Neural cell (in vitro differentiated cells): ENCODE measurements around the gene PBX3. TPM values are rescaled to one million over a fixed set of nuclear protein-coding genes. Genes with fewer than 3 reads are reported as not detected.

Experiments
- H2AFZ ChIP-seq: fragments of 200-600, 300-800 bp; sonication (generic), shearing (Covaris generic); 2 replicates; pipeline ENCODE4 v1.6.0; 2014; ENCODE audit warnings: low read depth, mild to moderate bottlenecking, antibody characterized with exemption, low read length, moderate library complexity
- H3F3A ChIP-seq: fragments of 200-600 bp; shearing (Covaris generic); 2 replicates; pipeline ENCODE4 v1.6.1; 2016; ENCODE audit warnings: mild to moderate bottlenecking, moderate library complexity, mixed read lengths, antibody characterized with exemption, low read length; ENCODE audit not compliant: insufficient read depth, poor library complexity, severe bottlenecking
- H3K27ac ChIP-seq: fragments of 200-600, 300-800 bp; sonication (generic), shearing (Covaris generic); 2 replicates; pipeline ENCODE4 v1.5.1; 2014; ENCODE audit warnings: mild to moderate bottlenecking, low read length, moderate library complexity
- H3K27me3 ChIP-seq: fragments of 300-800, 200-600 bp; sonication (generic), shearing (Covaris generic); 2 replicates; pipeline ENCODE4 v1.6.0; 2014; ENCODE audit warnings: mild to moderate bottlenecking, low read depth, low read length, moderate library complexity; ENCODE audit not compliant: insufficient read depth
- H3K36me3 ChIP-seq: fragments of 300-800, 200-600 bp; sonication (generic), shearing (Covaris generic); 2 replicates; pipeline ENCODE4 v1.5.1; 2014; ENCODE audit warnings: mild to moderate bottlenecking, antibody characterized with exemption, low read length, moderate library complexity; ENCODE audit not compliant: insufficient read depth
- H3K4me2 ChIP-seq: fragments of 300-800, 200-600 bp; sonication (generic), shearing (Covaris generic); 2 replicates; pipeline ENCODE4 v1.6.0; 2014; ENCODE audit warnings: mild to moderate bottlenecking, low read length
- H3K4me3 ChIP-seq: fragments of 300-800, 200-600 bp; sonication (generic), shearing (Covaris generic); 2 replicates; pipeline ENCODE4 v1.5.1; 2014; ENCODE audit warnings: mild to moderate bottlenecking, low read length, moderate library complexity
- H3K79me2 ChIP-seq: fragments of 200-600 bp; shearing (Covaris generic); replicated peaks from 2 replicates; pipeline ENCODE4 v1.6.0; 2014; ENCODE audit warnings: mild to moderate bottlenecking, low read length, moderate library complexity; ENCODE audit not compliant: insufficient read depth
- H3K9ac ChIP-seq: fragments of 300-800, 200-600 bp; sonication (generic), shearing (Covaris generic); 2 replicates; pipeline ENCODE4 v1.6.1; 2016; ENCODE audit warnings: mild to moderate bottlenecking, low read length, mixed read lengths
- H3K9me2 ChIP-seq: fragments of 200-600 bp; shearing (Covaris generic); 2 replicates; pipeline ENCODE4 v1.6.1; 2016; ENCODE audit warnings: mild to moderate bottlenecking, low read length, mixed read lengths; ENCODE audit not compliant: insufficient read depth
- H3K9me3 ChIP-seq: fragments of 200-600, 300-800 bp; sonication (generic), shearing (Covaris generic); 2 replicates; pipeline ENCODE4 v1.6.1; 2016; ENCODE audit warnings: mild to moderate bottlenecking, mixed run types, low read length, moderate library complexity, mixed read lengths
- H4K20me1 ChIP-seq: fragments of 200-600 bp; shearing (Covaris generic); 2 replicates; pipeline ENCODE4 v1.6.1; 2016; ENCODE audit warnings: mild to moderate bottlenecking, mixed run types; ENCODE audit not compliant: insufficient read depth
- EP300 ChIP-seq: fragments of 450-650 bp; conservative IDR thresholded peaks from 2 replicates; pipeline ENCODE4 v1.6.1; 2014; ENCODE audit warnings: antibody characterized with exemption, mild to moderate bottlenecking, moderate library complexity; ENCODE audit not compliant: poor library complexity, severe bottlenecking
- EZH2 ChIP-seq: fragments of 200-600, 300-800 bp; shearing (Covaris generic), sonication (generic); IDR thresholded peaks from 2 replicates; pipeline ENCODE4 v1.6.1; 2014; ENCODE audit warnings: antibody characterized with exemption, low read length, borderline replicate concordance, mild to moderate bottlenecking; ENCODE audit not compliant: insufficient read depth, poor library complexity, severe bottlenecking
- MXI1 ChIP-seq: fragments of 450-650 bp; conservative IDR thresholded peaks from 2 replicates; pipeline ENCODE4 v1.6.1; 2014; ENCODE audit warnings: antibody characterized with exemption, mild to moderate bottlenecking; ENCODE audit not compliant: poor library complexity, severe bottlenecking
- POLR2AphosphoS5 ChIP-seq: IDR thresholded peaks from 2 replicates; pipeline ENCODE4 v1.6.1; 2012
- RAD21 ChIP-seq: fragments of 450-650 bp; conservative IDR thresholded peaks from 2 replicates; pipeline ENCODE4 v1.6.1; 2014; ENCODE audit warnings: antibody characterized with exemption, mild to moderate bottlenecking, moderate library complexity
- SMC3 ChIP-seq: fragments of 450-650 bp; conservative IDR thresholded peaks from 2 replicates; pipeline ENCODE4 v1.6.1; 2014; ENCODE audit warnings: antibody characterized with exemption, mild to moderate bottlenecking, moderate library complexity; ENCODE audit not compliant: poor library complexity
- TAF1 ChIP-seq: IDR thresholded peaks from 2 replicates; pipeline ENCODE4 v1.6.1; 2012; ENCODE audit warnings: low read depth
- polyA plus RNA-seq: library from polyadenylated mRNA; depleted of rRNA; stranded (reverse); fragments of >200 nt; gene quantifications from 2 replicates; pipeline ENCODE4 v1.2.3, GENCODE V29; 2014
- TF ChIP-seq, protein P1 (sequence below): fragments of 450-650 bp; IDR thresholded peaks from 2 replicates; pipeline ENCODE4 v1.5.1; 2014; ENCODE audit warnings: antibody characterized with exemption, mild to moderate bottlenecking, moderate library complexity; ENCODE audit not compliant: poor library complexity, severe bottlenecking
- TF ChIP-seq, protein P2 (sequence below): IDR thresholded peaks from 2 replicates; pipeline ENCODE4 v1.6.1; 2012; ENCODE audit warnings: borderline replicate concordance

The PBX3 gene
- polyA plus RNA-seq, 1 donor from 2014 or later: 398 TPM

- Histone ChIP-seq H3K9me2 (no peaks in the 10 kb centered on the region), H3K4me3 (no peak overlapping the region), H3K79me2 (peaks cover 98% of the 10 kb centered on the region), H4K20me1 (no peaks in the 10 kb centered on the region), H3K36me3 (no peaks in the 10 kb centered on the region), H3K9me3 (no peaks in the 10 kb centered on the region), H3K27me3 (no peaks in the 10 kb centered on the region), H2AFZ (no peak overlapping the region), H3K27ac (no peak overlapping the region), H3K4me2 (no peak overlapping the region), H3F3A (peaks cover 9% of the 10 kb centered on the region), H3K9ac (no peak overlapping the region)
- TF ChIP-seq RAD21 (no peak), SMC3 (no peak)
Observed at GRCh38 chr9:125851979-125852378, 104.8 kb downstream of the PBX3 start.

GRCh38 chr9:125852386-125852785 lies 105.2 kb downstream of the PBX3 start:
- no peak for TF ChIP-seq SMC3
- no peak for TF ChIP-seq RAD21
- TF ChIP-seq MXI1: no peak
- TF ChIP-seq POLR2AphosphoS5: no peak
- TF ChIP-seq EZH2: no peak
- no peak for TF ChIP-seq TAF1
- Histone ChIP-seq H3K4me2 (no peak overlapping the region), H3K9ac (no peak overlapping the region), H3K4me3 (no peak overlapping the region), H3K36me3 (no peaks in the 10 kb centered on the region), H3K27me3 (no peaks in the 10 kb centered on the region), H3K9me3 (no peaks in the 10 kb centered on the region), H3F3A (peaks cover 5% of the 10 kb centered on the region), H3K9me2 (no peaks in the 10 kb centered on the region), H4K20me1 (no peaks in the 10 kb centered on the region), H3K27ac (no peak overlapping the region), H3K79me2 (peaks cover 98% of the 10 kb centered on the region), H2AFZ (no peak overlapping the region)

DNA sequence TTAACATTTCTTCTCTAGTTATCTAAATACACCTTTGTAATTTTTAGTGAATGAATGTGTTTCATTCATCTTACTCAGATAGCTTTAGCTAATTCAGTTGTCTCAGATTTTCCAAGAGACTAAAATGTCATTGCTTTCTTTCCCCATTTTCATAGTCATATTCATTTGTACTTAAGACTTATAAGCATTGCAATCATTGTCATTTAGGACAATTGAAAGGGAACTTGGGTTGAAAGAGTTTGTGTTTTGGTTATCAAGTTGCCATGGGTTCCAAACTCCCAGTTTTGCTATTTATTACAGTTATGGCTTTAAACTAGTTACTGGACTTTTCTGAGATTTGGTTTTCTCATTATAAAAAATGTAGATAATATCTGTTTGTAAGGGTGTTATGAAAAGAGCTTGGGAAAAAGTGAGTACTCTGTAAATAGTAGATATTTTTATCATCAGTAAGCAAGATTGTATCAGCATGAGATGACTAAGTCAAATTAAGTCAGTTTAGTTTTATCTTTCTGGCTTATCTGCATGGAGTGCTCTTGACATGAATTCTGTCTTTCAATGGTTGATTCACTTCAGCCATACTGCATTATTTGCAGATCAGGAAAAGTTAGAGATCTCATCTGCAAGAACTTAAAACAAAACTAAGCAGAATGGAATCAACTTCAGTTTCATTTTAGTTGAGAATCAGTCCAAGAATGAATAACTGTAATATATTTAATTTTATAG lies 107.5 kb downstream of the PBX3 start:
- no peak overlapping the region for H3K4me2 ChIP-seq
- no peak overlapping the region for H3K27ac ChIP-seq
- H3K79me2 ChIP-seq: peaks cover 97% of the 10 kb centered on the region

More for the DNA sequence above, 107.5 kb downstream of the PBX3 start:
- H3K4me3 ChIP-seq: no peak overlapping the region
- H3K27me3 ChIP-seq: no peaks in the 10 kb centered on the region
- no peak overlapping the region for H2AFZ ChIP-seq
- H3F3A ChIP-seq: no peaks in the 10 kb centered on the region
- H3K9me2 ChIP-seq: no peaks in the 10 kb centered on the region
- H3K9ac ChIP-seq: no peak overlapping the region
- TF ChIP-seq, protein P1, sequence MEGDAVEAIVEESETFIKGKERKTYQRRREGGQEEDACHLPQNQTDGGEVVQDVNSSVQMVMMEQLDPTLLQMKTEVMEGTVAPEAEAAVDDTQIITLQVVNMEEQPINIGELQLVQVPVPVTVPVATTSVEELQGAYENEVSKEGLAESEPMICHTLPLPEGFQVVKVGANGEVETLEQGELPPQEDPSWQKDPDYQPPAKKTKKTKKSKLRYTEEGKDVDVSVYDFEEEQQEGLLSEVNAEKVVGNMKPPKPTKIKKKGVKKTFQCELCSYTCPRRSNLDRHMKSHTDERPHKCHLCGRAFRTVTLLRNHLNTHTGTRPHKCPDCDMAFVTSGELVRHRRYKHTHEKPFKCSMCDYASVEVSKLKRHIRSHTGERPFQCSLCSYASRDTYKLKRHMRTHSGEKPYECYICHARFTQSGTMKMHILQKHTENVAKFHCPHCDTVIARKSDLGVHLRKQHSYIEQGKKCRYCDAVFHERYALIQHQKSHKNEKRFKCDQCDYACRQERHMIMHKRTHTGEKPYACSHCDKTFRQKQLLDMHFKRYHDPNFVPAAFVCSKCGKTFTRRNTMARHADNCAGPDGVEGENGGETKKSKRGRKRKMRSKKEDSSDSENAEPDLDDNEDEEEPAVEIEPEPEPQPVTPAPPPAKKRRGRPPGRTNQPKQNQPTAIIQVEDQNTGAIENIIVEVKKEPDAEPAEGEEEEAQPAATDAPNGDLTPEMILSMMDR: no peak
- TF ChIP-seq MXI1 (no peak), SMC3 (no peak), POLR2AphosphoS5 (no peak), EP300 (no peak), TAF1 (no peak), RAD21 (no peak), EZH2 (no peak)
- TF ChIP-seq, protein P2, sequence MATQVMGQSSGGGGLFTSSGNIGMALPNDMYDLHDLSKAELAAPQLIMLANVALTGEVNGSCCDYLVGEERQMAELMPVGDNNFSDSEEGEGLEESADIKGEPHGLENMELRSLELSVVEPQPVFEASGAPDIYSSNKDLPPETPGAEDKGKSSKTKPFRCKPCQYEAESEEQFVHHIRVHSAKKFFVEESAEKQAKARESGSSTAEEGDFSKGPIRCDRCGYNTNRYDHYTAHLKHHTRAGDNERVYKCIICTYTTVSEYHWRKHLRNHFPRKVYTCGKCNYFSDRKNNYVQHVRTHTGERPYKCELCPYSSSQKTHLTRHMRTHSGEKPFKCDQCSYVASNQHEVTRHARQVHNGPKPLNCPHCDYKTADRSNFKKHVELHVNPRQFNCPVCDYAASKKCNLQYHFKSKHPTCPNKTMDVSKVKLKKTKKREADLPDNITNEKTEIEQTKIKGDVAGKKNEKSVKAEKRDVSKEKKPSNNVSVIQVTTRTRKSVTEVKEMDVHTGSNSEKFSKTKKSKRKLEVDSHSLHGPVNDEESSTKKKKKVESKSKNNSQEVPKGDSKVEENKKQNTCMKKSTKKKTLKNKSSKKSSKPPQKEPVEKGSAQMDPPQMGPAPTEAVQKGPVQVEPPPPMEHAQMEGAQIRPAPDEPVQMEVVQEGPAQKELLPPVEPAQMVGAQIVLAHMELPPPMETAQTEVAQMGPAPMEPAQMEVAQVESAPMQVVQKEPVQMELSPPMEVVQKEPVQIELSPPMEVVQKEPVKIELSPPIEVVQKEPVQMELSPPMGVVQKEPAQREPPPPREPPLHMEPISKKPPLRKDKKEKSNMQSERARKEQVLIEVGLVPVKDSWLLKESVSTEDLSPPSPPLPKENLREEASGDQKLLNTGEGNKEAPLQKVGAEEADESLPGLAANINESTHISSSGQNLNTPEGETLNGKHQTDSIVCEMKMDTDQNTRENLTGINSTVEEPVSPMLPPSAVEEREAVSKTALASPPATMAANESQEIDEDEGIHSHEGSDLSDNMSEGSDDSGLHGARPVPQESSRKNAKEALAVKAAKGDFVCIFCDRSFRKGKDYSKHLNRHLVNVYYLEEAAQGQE: no peak
- peaks cover 9% of the 10 kb centered on the region for H4K20me1 ChIP-seq
- no peaks in the 10 kb centered on the region for H3K36me3 ChIP-seq
- no peaks in the 10 kb centered on the region for H3K9me3 ChIP-seq
